GM21723 (cell line): ENCODE measurements around the gene WIPF3.
A peak's percentile ranks its signal among the peaks of the same experiment; 100 is the strongest.

Experiments
- ATAC-seq: cut with Tn5 transposase; IDR thresholded peaks from one replicate; pipeline ENCODE4 v1.9.1; 2021; ENCODE audit warnings: mild to moderate bottlenecking, moderate library complexity; ENCODE audit not compliant: unreplicated experiment

WIPF3 gene

GRCh38 chr7:29906200-29907022 is 100.1 kb downstream of the WIPF3 start:
- ATAC-seq = no peak

- no peak for ATAC-seq
Observed at GRCh38 chr7:29914180-29914579, 107.9 kb downstream of the WIPF3 start.

GRCh38 chr7:29915481-29916215 is 109.3 kb downstream of the WIPF3 start:
- no peak for ATAC-seq

GRCh38 chr7:29917641-29918040 is 111.3 kb downstream of the WIPF3 start:
- ATAC-seq = no peak

- no peak for ATAC-seq
Observed at GRCh38 chr7:29918850-29919249, 112.5 kb downstream of the WIPF3 start.

GRCh38 chr7:29919790-29920189 is 113.5 kb downstream of the WIPF3 start:
- no peak for ATAC-seq

- ATAC-seq = no peak
Observed at GRCh38 chr7:29920491-29920890, 114.2 kb downstream of the WIPF3 start.

GRCh38 chr7:29921404-29922010 is 115.2 kb downstream of the WIPF3 start:
- peak; percentile 90 for ATAC-seq

GRCh38 chr7:29922921-29923700 is 116.8 kb downstream of the WIPF3 start:
- ATAC-seq = no peak

- no peak for ATAC-seq
Observed at GRCh38 chr7:29924006-29924405, 117.7 kb downstream of the WIPF3 start.

GRCh38 chr7:29924684-29925083 is 118.4 kb downstream of the WIPF3 start:
- no peak for ATAC-seq

- no peak for ATAC-seq
Observed at GRCh38 chr7:29926216-29926615, 119.9 kb downstream of the WIPF3 start.

- no peak for ATAC-seq
Observed at GRCh38 chr7:29926741-29927140, 120.4 kb downstream of the WIPF3 start.

GRCh38 chr7:29929018-29929807 is 122.9 kb downstream of the WIPF3 start:
- no peak for ATAC-seq

GRCh38 chr7:29935111-29935510 is 128.8 kb downstream of the WIPF3 start:
- no peak for ATAC-seq

- ATAC-seq = no peak
Observed at GRCh38 chr7:29937132-29937531, 130.8 kb downstream of the WIPF3 start.

- no peak for ATAC-seq
Observed at GRCh38 chr7:29940199-29940598, 133.9 kb downstream of the WIPF3 start.

GRCh38 chr7:29945259-29945809 is 139.0 kb downstream of the WIPF3 start:
- ATAC-seq = no peak

- no peak for ATAC-seq
Observed at GRCh38 chr7:29946428-29947186, 140.3 kb downstream of the WIPF3 start.
